Gastrocnemius medialis (tissue), 4 donors: ENCODE measurements around the gene FHOD3. TPM values are rescaled to one million over a fixed set of nuclear protein-coding genes. Genes with fewer than 3 reads are reported as not detected.

Source experiments
- ATAC-seq, 2 donors: fragments of 150-250 bp; one replicate each; pipeline ENCODE4 v1.9.1; 2016
- DNase-seq, 2 donors: peaks; one replicate each; pipeline ENCODE4 v3.0.0-alpha.2; 2019
- H3K27ac ChIP-seq, 4 donors: fragments of 200-600 bp; sonication (generic); 1 replicate in 1 of 4; 2 replicates in 3 of 4; pipeline ENCODE4 v1.5.1; 2016 to 2018; ENCODE audit warnings: mild to moderate bottlenecking in 2 of 4, moderate library complexity in 1 of 4
- H3K27me3 ChIP-seq, 3 donors: fragments of 200-600 bp; sonication (generic) in 2 of 3; 1 replicate in 1 of 3; 2 replicates in 2 of 3; pipeline versions ENCODE4 v1.5.1 to v1.6.0; 2016 to 2019; ENCODE audit warnings: mild to moderate bottlenecking in 1 of 3, moderate library complexity in 1 of 3
- H3K36me3 ChIP-seq, 2 donors: fragments of 200-600 bp; sonication (generic) in 1 of 2; one replicate each; pipeline ENCODE4 v1.5.1; 2017 to 2018
- H3K4me1 ChIP-seq, 2 donors: fragments of 200-600 bp; sonication (generic) in 1 of 2; one replicate each; pipeline ENCODE4 v1.5.1; 2016 to 2017; ENCODE audit warnings: mild to moderate bottlenecking in 2 of 2
- H3K4me3 ChIP-seq, 4 donors: fragments of 200-600 bp; sonication (generic) in 3 of 4; 1 replicate in 1 of 4; 2 replicates in 3 of 4; pipeline ENCODE4 v1.5.1; 2016 to 2019; ENCODE audit warnings: mild to moderate bottlenecking in 2 of 4
- H3K9me3 ChIP-seq, 3 donors: fragments of 200-600 bp; sonication (generic) in 2 of 3; 1 replicate in 1 of 3; 2 replicates in 2 of 3; pipeline ENCODE4 v1.5.1; 2016 to 2019
- CTCF ChIP-seq, 5 experiments: fragments of 450-650 bp in 3 of 5; fragments of 200-600 bp in 2 of 5; sonication (generic) in 2 of 5; IDR thresholded peaks in 4 of 5; conservative IDR thresholded peaks in 1 of 5; 1 replicate in 4 of 5; 2 replicates in 1 of 5; pipeline ENCODE4 v1.5.1; 2016 to 2019; ENCODE audit warnings: antibody characterized with exemption in 5 of 5, mild to moderate bottlenecking in 3 of 5, moderate library complexity in 3 of 5
- POLR2A ChIP-seq, 2 donors: fragments of 450-650 bp; IDR thresholded peaks; one replicate each; pipeline ENCODE4 v1.6.1; 2017; ENCODE audit warnings: antibody characterized with exemption in 2 of 2, mild to moderate bottlenecking in 2 of 2, moderate library complexity in 2 of 2
- in situ Hi-C, 4 donors: fragments of 200-750 bp; cut with MboI; loops; one replicate each; pipeline versions ENCODE4 v1.15.0 to v1.8.0; 2017; ENCODE audit warnings: low sequenced_read_pairs in 4 of 4
- intact Hi-C: fragments of 100-400 bp; cut with DNase I; formaldehyde crosslinking; loops from one replicate; pipeline ENCODE4 v1.15.1; 2023; ENCODE audit warnings: low total_unique reads
- total RNA-seq, 4 donors: library from RNA; depleted of rRNA; stranded (reverse); fragments of >200 nt; gene quantifications; one replicate each; pipeline versions ENCODE4 v1.1.0 to v1.2.3, GENCODE V29; 2016

The FHOD3 gene
- total RNA-seq, 4 donors from 2014 or later, result 10.0 to 32.5 (median 17.0) TPM

- peaks cover 46 to 56% of the 10 kb centered on the region in 2 donors for H3K4me1 ChIP-seq
- DNase-seq (no peak), ATAC-seq (no peak)
- intact Hi-C loops, result no loop called here
- no peaks in the 10 kb centered on the region for H3K36me3 ChIP-seq
- H3K9me3 ChIP-seq, result no peaks in the 10 kb centered on the region
- no peak for TF ChIP-seq CTCF (IDR thresholded peaks at IDR 0.05 in 4 of 5, conservative IDR thresholded peaks at IDR 0.05 in 1 of 5)
- H3K4me3 ChIP-seq, result no peak overlapping the region
- peak overlapping the region in 3 of 4 donors; percentile 90 to 96 (median 93) for H3K27ac ChIP-seq
- in situ Hi-C loops, result no loop called here
- H3K27me3 ChIP-seq, result no peaks in the 10 kb centered on the region
Measured at GRCh38 chr18:36389027-36389426, 91.5 kb downstream of the FHOD3 start.

GRCh38 chr18:36389811-36390581 lies 92.5 kb downstream of the FHOD3 start:
- H3K4me1 ChIP-seq, result peaks cover 46 to 56% of the 10 kb centered on the region in 2 donors
- DNase-seq (peak; percentile 55 to 81), ATAC-seq (peak; percentile 57 to 69)
- no peaks in the 10 kb centered on the region for H3K27me3 ChIP-seq
- H3K27ac ChIP-seq, result peak overlapping the region; percentile 80 to 96 (median 92)
- no peak for TF ChIP-seq CTCF (IDR thresholded peaks at IDR 0.05 in 4 of 5, conservative IDR thresholded peaks at IDR 0.05 in 1 of 5)
- TF ChIP-seq POLR2A (IDR thresholded peaks at IDR 0.05), result no peak
- in situ Hi-C loops, result no loop called here
- intact Hi-C loops, result loop anchor here (5.0 kb wide), 1 partner anchor 88 kb away; no protein-coding TSS in a partner anchor
- H3K4me3 ChIP-seq, result no peak overlapping the region
- H3K9me3 ChIP-seq, result no peaks in the 10 kb centered on the region
- H3K36me3 ChIP-seq, result no peaks in the 10 kb centered on the region

GRCh38 chr18:36391426-36392145 lies 94.1 kb downstream of the FHOD3 start:
- H3K9me3 ChIP-seq, result no peaks in the 10 kb centered on the region
- H3K27ac ChIP-seq, result peak overlapping the region; percentile 80 to 96 (median 92)
- no peaks in the 10 kb centered on the region for H3K36me3 ChIP-seq
- in situ Hi-C loops, result no loop called here
- TF ChIP-seq POLR2A (IDR thresholded peaks at IDR 0.05) (no peak), CTCF (IDR thresholded peaks at IDR 0.05 in 4 of 5, conservative IDR thresholded peaks at IDR 0.05 in 1 of 5) (no peak)
- intact Hi-C loops, result loop anchor here (5.0 kb wide), 1 partner anchor 89 kb away; no protein-coding TSS in a partner anchor
- peak; percentile 2 to 31 for ATAC-seq
- peaks cover 46 to 57% of the 10 kb centered on the region in 2 donors for H3K4me1 ChIP-seq
- no peak overlapping the region for H3K4me3 ChIP-seq
- peak in 1 of 2 donors; percentile 52 for DNase-seq
- H3K27me3 ChIP-seq, result no peaks in the 10 kb centered on the region

- TF ChIP-seq POLR2A (IDR thresholded peaks at IDR 0.05) (peak in 1 of 2 donors; percentile 9), CTCF (IDR thresholded peaks at IDR 0.05 in 4 of 5, conservative IDR thresholded peaks at IDR 0.05 in 1 of 5) (no peak)
- Histone ChIP-seq H3K36me3 (no peaks in the 10 kb centered on the region), H3K27ac (peak overlapping the region; percentile 80 to 96 (median 92)), H3K4me1 (peaks cover 46 to 65% of the 10 kb centered on the region in 2 donors), H3K4me3 (peak overlapping the region in 2 of 4 donors; percentile 12 to 22), H3K27me3 (no peaks in the 10 kb centered on the region), H3K9me3 (no peaks in the 10 kb centered on the region)
- peak in 1 of 2 donors; percentile 24 for DNase-seq
- intact Hi-C loops (loop anchor here (5.0 kb wide), 1 partner anchor 90 kb away; no protein-coding TSS in a partner anchor), in situ Hi-C loops (no loop called here)
- peak; percentile 64 to 77 for ATAC-seq
Measured at GRCh38 chr18:36392164-36392978, 94.9 kb downstream of the FHOD3 start.
